ENCODE data around the gene IRF2BPL.
A peak's percentile ranks its signal among the peaks of the same experiment; 100 is the strongest.
"Not testable (repeated sequence)": the region's sequence is repeated elsewhere in the genome, so short reads cannot be mapped to it uniquely, and the experiment has no call there.

Gene IRF2BPL

GRCh38 chr14:77033622-77034589, 5.4 kb upstream of the IRF2BPL start:
- peak; percentile 79 for DNase-seq (ENCODE audit: low read depth)

- DNase-seq (ENCODE audit: low read depth): peak; percentile 75
Observed at GRCh38 chr14:77032844-77033621, 4.5 kb upstream of the IRF2BPL start.

GRCh38 chr14:77032491-77032843, 4.0 kb upstream of the IRF2BPL start:
- no peak for DNase-seq (ENCODE audit: low read depth)

GRCh38 chr14:77031759-77032490, 3.4 kb upstream of the IRF2BPL start:
- DNase-seq (ENCODE audit: low read depth): no peak

GRCh38 chr14:77027538-77028383, 747 bp downstream of the IRF2BPL start:
- peak; percentile 42 for DNase-seq (ENCODE audit: low read depth)

GRCh38 chr14:77026930-77027537, 1.5 kb downstream of the IRF2BPL start:
- peak; percentile 26 for DNase-seq (ENCODE audit: low read depth)

GRCh38 chr14:77026166-77026929, 2.2 kb downstream of the IRF2BPL start:
- DNase-seq (ENCODE audit: low read depth): no peak

- DNase-seq (ENCODE audit: low read depth): no peak
Observed at GRCh38 chr14:77025744-77026165, 2.8 kb downstream of the IRF2BPL start.

- DNase-seq (ENCODE audit: low read depth): peak; percentile 65
Observed at GRCh38 chr14:77024171-77024691, 4.3 kb downstream of the IRF2BPL start.

GRCh38 chr14:77023001-77023996, 5.2 kb downstream of the IRF2BPL start:
- peak; percentile 41 for DNase-seq (ENCODE audit: low read depth)

GRCh38 chr14:77022236-77022852, 6.2 kb downstream of the IRF2BPL start:
- no peak for DNase-seq (ENCODE audit: low read depth)

- not testable (repeated sequence) for DNase-seq (ENCODE audit: low read depth)
Observed at GRCh38 chr14:77021424-77021823, 7.1 kb downstream of the IRF2BPL start.

GRCh38 chr14:77018785-77019184, 9.7 kb downstream of the IRF2BPL start:
- no peak for DNase-seq (ENCODE audit: low read depth)

GRCh38 chr14:77017666-77018065, 10.8 kb downstream of the IRF2BPL start:
- DNase-seq (ENCODE audit: low read depth): no peak

- no peak for DNase-seq (ENCODE audit: low read depth)
Observed at GRCh38 chr14:77014734-77015133, 13.8 kb downstream of the IRF2BPL start.

GRCh38 chr14:77014004-77014604, 14.4 kb downstream of the IRF2BPL start:
- DNase-seq (ENCODE audit: low read depth): no peak

GRCh38 chr14:77012193-77012765, 16.2 kb downstream of the IRF2BPL start:
- DNase-seq (ENCODE audit: low read depth): no peak
